ENCODE results near the gene ENOX1. TPM values are rescaled to one million over a fixed set of nuclear protein-coding genes. Genes with fewer than 3 reads are reported as not detected.

ENOX1 gene
- total RNA-seq, 3 donors from 2014 or later (not counting 1 experiment from before 2014, with no cell fraction given), result not detected

- H3K27ac ChIP-seq (ENCODE audit: low read length), result no peak overlapping the region
- DNase-seq, result no peak
- no peak for TF ChIP-seq CTCF (IDR thresholded peaks at IDR 0.05)
- H3K9me3 ChIP-seq (ENCODE audit: control insufficient read depth, insufficient read depth, low read length), result no peaks in the 10 kb centered on the region
- Mint-ChIP-seq H3K27ac (no peak overlapping the region), H3K9me3 (peaks cover 0 to 3% of the 10 kb centered on the region in 2 donors), H3K4me1 (no peaks in the 10 kb centered on the region), H3K36me3 (no peaks in the 10 kb centered on the region), H3K27me3 (ENCODE audit: low read depth in 2 of 2) (no peaks in the 10 kb centered on the region), H3K4me3 (no peak overlapping the region)
- intact Hi-C loops (cut with micrococcal nuclease), result no loop called here
- no peak for ATAC-seq
- H3K4me3 ChIP-seq (ENCODE audit: low read length), result no peak overlapping the region
- no peaks in the 10 kb centered on the region for H3K36me3 ChIP-seq (ENCODE audit: control insufficient read depth, insufficient read depth, low read length)
- peaks cover 3% of the 10 kb centered on the region for H3K27me3 ChIP-seq (ENCODE audit: control insufficient read depth, insufficient read depth, low read length)
- no peaks in the 10 kb centered on the region for H3K4me1 ChIP-seq (ENCODE audit: control insufficient read depth, insufficient read depth, low read length)
- WGBS (ENCODE audit: insufficient coverage), result 85% methylated on average over 4 of the region's 6 CpGs
These were observed 257.8 kb downstream of the ENOX1 start for GRCh38 chr13:43528992-43529391.

DNA sequence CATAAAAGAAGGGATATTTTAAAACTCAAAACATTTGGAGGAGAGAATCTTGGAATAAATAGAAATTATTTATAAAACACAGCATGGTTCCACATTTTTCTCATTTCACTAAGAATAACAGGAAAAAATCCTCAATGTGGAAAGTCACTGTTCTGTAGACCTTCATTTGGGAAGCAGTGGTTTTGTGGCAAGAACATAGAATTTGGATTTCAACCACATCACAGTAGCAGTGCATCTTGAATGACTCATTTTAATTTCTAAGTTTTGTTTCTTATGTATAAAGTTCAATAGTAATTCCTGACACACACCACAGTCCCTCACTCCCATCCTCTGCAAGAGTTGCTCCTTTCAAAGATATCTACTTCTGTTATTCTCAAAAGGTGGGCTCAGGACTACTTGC is 264.0 kb downstream of the ENOX1 start:
- H3K4me3 ChIP-seq (ENCODE audit: low read length), result no peak overlapping the region
- intact Hi-C loops (cut with micrococcal nuclease), result no loop called here
- no peaks in the 10 kb centered on the region for H3K27me3 Mint-ChIP-seq (ENCODE audit: low read depth in 2 of 2)
- no peaks in the 10 kb centered on the region for H3K9me3 ChIP-seq (ENCODE audit: control insufficient read depth, insufficient read depth, low read length)
- H3K27ac Mint-ChIP-seq, result no peak overlapping the region
- no peak for ATAC-seq
- H3K9me3 Mint-ChIP-seq, result peaks cover 0 to 3% of the 10 kb centered on the region in 2 donors
- H3K4me3 Mint-ChIP-seq, result no peak overlapping the region
- peaks cover 3% of the 10 kb centered on the region for H3K27me3 ChIP-seq (ENCODE audit: control insufficient read depth, insufficient read depth, low read length)
- H3K4me1 Mint-ChIP-seq, result no peaks in the 10 kb centered on the region
- H3K36me3 ChIP-seq (ENCODE audit: control insufficient read depth, insufficient read depth, low read length), result no peaks in the 10 kb centered on the region
- H3K36me3 Mint-ChIP-seq, result no peaks in the 10 kb centered on the region
- TF ChIP-seq CTCF (IDR thresholded peaks at IDR 0.05), result no peak
- no peak for DNase-seq
- H3K4me1 ChIP-seq (ENCODE audit: control insufficient read depth, insufficient read depth, low read length), result no peaks in the 10 kb centered on the region
- H3K27ac ChIP-seq (ENCODE audit: low read length), result no peak overlapping the region

DNA sequence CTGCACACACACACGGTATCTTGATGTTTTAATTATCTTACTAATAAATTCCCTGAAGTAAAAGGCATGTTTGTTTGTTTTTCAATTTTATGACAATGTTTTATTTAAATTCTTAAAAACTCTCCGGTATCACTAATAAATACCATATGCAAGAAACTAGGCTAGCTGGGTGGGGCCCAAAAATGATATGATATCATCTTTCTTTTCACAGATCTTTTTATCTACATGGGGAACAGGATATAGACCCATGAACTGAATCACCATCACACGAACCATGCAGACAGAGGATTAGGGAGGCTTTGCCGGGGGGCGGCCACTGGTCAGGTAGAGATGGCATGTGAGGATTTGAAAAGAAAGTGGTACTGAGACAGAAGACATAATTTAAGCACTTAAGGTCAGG is 266.4 kb downstream of the ENOX1 start:
- TF ChIP-seq CTCF (IDR thresholded peaks at IDR 0.05), result no peak
- Mint-ChIP-seq H3K36me3 (no peaks in the 10 kb centered on the region), H3K27ac (no peak overlapping the region), H3K4me1 (no peaks in the 10 kb centered on the region), H3K27me3 (ENCODE audit: low read depth in 2 of 2) (no peaks in the 10 kb centered on the region), H3K9me3 (peaks cover 0 to 3% of the 10 kb centered on the region in 2 donors), H3K4me3 (no peak overlapping the region)
- H3K27ac ChIP-seq (ENCODE audit: low read length), result no peak overlapping the region
- WGBS (ENCODE audit: insufficient coverage), result 99% methylated on average over 4 of the region's 5 CpGs
- ATAC-seq (no peak), DNase-seq (no peak)
- H3K9me3 ChIP-seq (ENCODE audit: control insufficient read depth, insufficient read depth, low read length), result no peaks in the 10 kb centered on the region
- H3K4me3 ChIP-seq (ENCODE audit: low read length), result no peak overlapping the region
- intact Hi-C loops (cut with micrococcal nuclease), result no loop called here
- H3K27me3 ChIP-seq (ENCODE audit: control insufficient read depth, insufficient read depth, low read length), result peaks cover under 1% of the 10 kb centered on the region
- H3K4me1 ChIP-seq (ENCODE audit: control insufficient read depth, insufficient read depth, low read length), result no peaks in the 10 kb centered on the region
- no peaks in the 10 kb centered on the region for H3K36me3 ChIP-seq (ENCODE audit: control insufficient read depth, insufficient read depth, low read length)

DNA sequence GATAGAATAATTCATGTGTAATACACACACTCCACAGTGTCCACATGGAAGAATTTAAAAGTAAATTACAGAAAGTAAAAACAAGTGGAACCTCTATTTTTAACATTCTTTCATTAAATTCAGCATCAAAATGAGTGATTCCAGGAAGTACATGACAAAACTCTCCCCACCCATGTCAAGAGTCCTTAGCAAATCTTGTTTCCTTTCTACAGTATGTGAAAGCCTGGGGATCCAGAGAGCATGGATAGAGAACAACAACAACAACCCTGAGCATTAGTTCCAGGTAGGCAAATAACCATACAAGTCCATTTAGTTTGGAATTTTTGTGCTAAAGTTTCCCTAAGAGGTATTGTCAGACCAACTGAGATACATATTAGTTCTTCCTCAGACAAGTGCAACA is 267.9 kb downstream of the ENOX1 start:
- H3K27ac ChIP-seq (ENCODE audit: low read length), result no peak overlapping the region
- Mint-ChIP-seq H3K9me3 (no peaks in the 10 kb centered on the region), H3K27ac (no peak overlapping the region), H3K27me3 (ENCODE audit: low read depth in 2 of 2) (no peaks in the 10 kb centered on the region), H3K4me3 (no peak overlapping the region), H3K36me3 (no peaks in the 10 kb centered on the region), H3K4me1 (no peaks in the 10 kb centered on the region)
- no peak overlapping the region for H3K4me3 ChIP-seq (ENCODE audit: low read length)
- H3K9me3 ChIP-seq (ENCODE audit: control insufficient read depth, insufficient read depth, low read length), result no peaks in the 10 kb centered on the region
- intact Hi-C loops (cut with micrococcal nuclease), result no loop called here
- H3K27me3 ChIP-seq (ENCODE audit: control insufficient read depth, insufficient read depth, low read length), result no peaks in the 10 kb centered on the region
- no peaks in the 10 kb centered on the region for H3K36me3 ChIP-seq (ENCODE audit: control insufficient read depth, insufficient read depth, low read length)
- no peak for DNase-seq
- no peaks in the 10 kb centered on the region for H3K4me1 ChIP-seq (ENCODE audit: control insufficient read depth, insufficient read depth, low read length)
- no peak for TF ChIP-seq CTCF (IDR thresholded peaks at IDR 0.05)
- ATAC-seq, result no peak
